GM23338 (cell line): ENCODE data around the gene CLDN16. TPM values are rescaled to one million over a fixed set of nuclear protein-coding genes. Genes with fewer than 3 reads are reported as not detected.

ENCODE experiments used
- ATAC-seq: fragments of 200-7000 bp; cut with Tn5 transposase; 3 replicates; pipeline ENCODE4 v1.9.1; 2020
- DNase-seq: peaks from one replicate; pipeline ENCODE4 v3.0.0-alpha.2; 2015; ENCODE audit warnings: low spot score
- H2AFZ ChIP-seq: fragments of 200-600 bp; sonication (generic); 2 replicates; pipeline ENCODE4 v1.8.0; 2016; ENCODE audit warnings: antibody characterized with exemption, mild to moderate bottlenecking, moderate library complexity
- H3F3A ChIP-seq: fragments of 200-600 bp; sonication (generic); replicated peaks from 2 replicates; pipeline ENCODE4 v1.8.0; 2017; ENCODE audit warnings: antibody characterized with exemption, mixed run types, low read depth
- H3K27ac ChIP-seq: fragments of 200-600 bp; sonication (generic); 2 replicates; pipeline ENCODE4 v1.6.1; 2016; ENCODE audit warnings: low read depth
- H3K27me3 ChIP-seq: fragments of 200-600 bp; sonication (generic); 2 replicates; pipeline ENCODE4 v1.8.0; 2016; ENCODE audit warnings: mild to moderate bottlenecking, mixed run types, moderate library complexity; ENCODE audit not compliant: insufficient read depth
- H3K36me3 ChIP-seq: fragments of 200-600 bp; sonication (generic); 2 replicates; pipeline ENCODE4 v1.8.0; 2016; ENCODE audit warnings: mild to moderate bottlenecking; ENCODE audit not compliant: insufficient read depth
- H3K4me1 ChIP-seq: fragments of 200-600 bp; sonication (generic); 2 replicates; pipeline ENCODE4 v1.8.0; 2016; ENCODE audit warnings: mild to moderate bottlenecking, moderate library complexity; ENCODE audit not compliant: insufficient read depth
- H3K4me2 ChIP-seq: fragments of 200-600 bp; sonication (generic); 2 replicates; pipeline ENCODE4 v1.7.1; 2017; ENCODE audit warnings: mixed run types
- H3K4me3 ChIP-seq: fragments of 200-600 bp; sonication (generic); 2 replicates; pipeline ENCODE4 v1.6.1; 2016; ENCODE audit warnings: mixed run types
- H3K79me2 ChIP-seq: fragments of 200-600 bp; sonication (generic); replicated peaks from 2 replicates; pipeline ENCODE4 v1.8.0; 2017; ENCODE audit warnings: mild to moderate bottlenecking; ENCODE audit not compliant: insufficient read depth
- H3K9me2 ChIP-seq: fragments of 200-600 bp; sonication (generic); 2 replicates; pipeline ENCODE4 v1.8.0; 2017; ENCODE audit not compliant: insufficient read depth
- H4K20me1 ChIP-seq: fragments of 200-600 bp; sonication (generic); replicated peaks from 2 replicates; pipeline ENCODE4 v1.8.0; 2017; ENCODE audit warnings: mild to moderate bottlenecking; ENCODE audit not compliant: insufficient read depth
- H3K27ac Mint-ChIP-seq: 2 replicates; pipeline ENCODE4 v1.8.0; 2020; ENCODE audit warnings: inconsistent platforms, mild to moderate bottlenecking, moderate library complexity, mixed read lengths
- H3K27me3 Mint-ChIP-seq: 3 replicates; pipeline ENCODE4 v1.8.0; 2022; ENCODE audit warnings: low read depth, mild to moderate bottlenecking, moderate library complexity, mixed read lengths, inconsistent platforms; ENCODE audit not compliant: insufficient read depth, poor library complexity
- H3K36me3 Mint-ChIP-seq: 3 replicates; pipeline ENCODE4 v1.8.0; 2021; ENCODE audit warnings: low read depth, mild to moderate bottlenecking, inconsistent platforms, moderate library complexity, mixed read lengths
- H3K4me1 Mint-ChIP-seq: 3 replicates; pipeline ENCODE4 v1.8.0; 2020; ENCODE audit warnings: mild to moderate bottlenecking, inconsistent platforms, mixed read lengths
- H3K4me3 Mint-ChIP-seq: 3 replicates; pipeline ENCODE4 v1.8.0; 2021; ENCODE audit warnings: moderate library complexity, mild to moderate bottlenecking, inconsistent platforms, mixed read lengths
- H3K9me3 Mint-ChIP-seq: 3 replicates; pipeline ENCODE4 v1.8.0; 2020; ENCODE audit warnings: moderate library complexity, mild to moderate bottlenecking, inconsistent platforms, mixed read lengths
- CREB1 ChIP-seq: fragments of 250-450 bp; sonication (Bioruptor Pico); IDR thresholded peaks from 2 replicates; pipeline ENCODE4 v1.5.0; 2020; ENCODE audit warnings: low read depth, mild to moderate bottlenecking, moderate library complexity
- POLR2AphosphoS5 ChIP-seq: IDR thresholded peaks from 2 replicates; pipeline ENCODE4 v1.6.1; 2016; ENCODE audit warnings: antibody characterized with exemption, low read depth
- STAT1 ChIP-seq: IDR thresholded peaks from one replicate; pipeline ENCODE4 v1.6.1; 2016; ENCODE audit warnings: antibody characterized with exemption; ENCODE audit not compliant: unreplicated experiment
- ZNF331 ChIP-seq: fragments of 250-450 bp; sonication (Bioruptor Pico); IDR thresholded peaks from 2 replicates; pipeline ENCODE4 v1.5.0; 2020; ENCODE audit warnings: low read depth, mild to moderate bottlenecking, moderate library complexity
- polyA plus RNA-seq: library from polyadenylated mRNA; unstranded; fragments of >200 nt; fragmentation: Nextera tagmentation; extraction: Ambion mirVana; gene quantifications from 2 replicates; pipeline ENCODE4 v1.2.1, GENCODE V29; 2016
- total RNA-seq: library from RNA; depleted of rRNA; stranded (reverse); fragments of >200 nt; shearing (Covaris generic); gene quantifications from 2 replicates; pipeline ENCODE4 v1.2.3, GENCODE V29; 2014
- TF ChIP-seq, protein P1 (sequence below), 2 experiments: fragments of 200-600 bp in 1 of 2; sonication (generic) in 1 of 2; conservative IDR thresholded peaks; 2 replicates each; pipeline versions ENCODE4 v1.5.1 to v1.6.1; 2016 to 2017; ENCODE audit warnings: antibody characterized with exemption in 2 of 2, low read depth in 2 of 2, mild to moderate bottlenecking in 2 of 2, moderate library complexity in 1 of 2
- TF ChIP-seq, protein P2 (sequence below): IDR thresholded peaks from 2 replicates; pipeline ENCODE4 v1.6.1; 2016; ENCODE audit warnings: antibody characterized with exemption
- TF ChIP-seq, protein P3 (sequence below): IDR thresholded peaks from one replicate; pipeline ENCODE4 v1.6.1; 2018; ENCODE audit warnings: antibody characterized with exemption; ENCODE audit not compliant: unreplicated experiment

CLDN16 gene
- total and polyA plus RNA-seq, 2 experiments from 2014 or later, result 0.06 TPM; not detected in 1

DNA sequence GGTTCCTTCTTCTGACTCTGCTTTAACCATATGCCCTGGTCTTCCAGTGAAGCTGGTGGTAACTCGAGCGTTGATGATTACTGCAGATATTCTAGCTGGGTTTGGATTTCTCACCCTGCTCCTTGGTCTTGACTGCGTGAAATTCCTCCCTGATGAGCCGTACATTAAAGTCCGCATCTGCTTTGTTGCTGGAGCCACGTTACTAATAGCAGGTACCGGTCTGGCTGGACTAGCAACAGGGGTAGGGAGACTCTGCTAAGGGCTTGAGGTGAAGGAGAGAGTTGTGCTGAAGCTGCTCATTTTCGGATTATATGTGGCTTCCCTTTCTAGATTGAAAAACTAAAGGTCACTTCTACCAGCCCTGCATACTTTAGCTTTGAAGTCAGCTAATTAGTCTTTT, 16.8 kb downstream of the CLDN16 start (continued):
- TF ChIP-seq, protein P1, sequence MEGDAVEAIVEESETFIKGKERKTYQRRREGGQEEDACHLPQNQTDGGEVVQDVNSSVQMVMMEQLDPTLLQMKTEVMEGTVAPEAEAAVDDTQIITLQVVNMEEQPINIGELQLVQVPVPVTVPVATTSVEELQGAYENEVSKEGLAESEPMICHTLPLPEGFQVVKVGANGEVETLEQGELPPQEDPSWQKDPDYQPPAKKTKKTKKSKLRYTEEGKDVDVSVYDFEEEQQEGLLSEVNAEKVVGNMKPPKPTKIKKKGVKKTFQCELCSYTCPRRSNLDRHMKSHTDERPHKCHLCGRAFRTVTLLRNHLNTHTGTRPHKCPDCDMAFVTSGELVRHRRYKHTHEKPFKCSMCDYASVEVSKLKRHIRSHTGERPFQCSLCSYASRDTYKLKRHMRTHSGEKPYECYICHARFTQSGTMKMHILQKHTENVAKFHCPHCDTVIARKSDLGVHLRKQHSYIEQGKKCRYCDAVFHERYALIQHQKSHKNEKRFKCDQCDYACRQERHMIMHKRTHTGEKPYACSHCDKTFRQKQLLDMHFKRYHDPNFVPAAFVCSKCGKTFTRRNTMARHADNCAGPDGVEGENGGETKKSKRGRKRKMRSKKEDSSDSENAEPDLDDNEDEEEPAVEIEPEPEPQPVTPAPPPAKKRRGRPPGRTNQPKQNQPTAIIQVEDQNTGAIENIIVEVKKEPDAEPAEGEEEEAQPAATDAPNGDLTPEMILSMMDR (conservative IDR thresholded peaks at IDR 0.05; ENCODE audit: low read depth in 2 of 2), result no peak
- TF ChIP-seq, protein P2, sequence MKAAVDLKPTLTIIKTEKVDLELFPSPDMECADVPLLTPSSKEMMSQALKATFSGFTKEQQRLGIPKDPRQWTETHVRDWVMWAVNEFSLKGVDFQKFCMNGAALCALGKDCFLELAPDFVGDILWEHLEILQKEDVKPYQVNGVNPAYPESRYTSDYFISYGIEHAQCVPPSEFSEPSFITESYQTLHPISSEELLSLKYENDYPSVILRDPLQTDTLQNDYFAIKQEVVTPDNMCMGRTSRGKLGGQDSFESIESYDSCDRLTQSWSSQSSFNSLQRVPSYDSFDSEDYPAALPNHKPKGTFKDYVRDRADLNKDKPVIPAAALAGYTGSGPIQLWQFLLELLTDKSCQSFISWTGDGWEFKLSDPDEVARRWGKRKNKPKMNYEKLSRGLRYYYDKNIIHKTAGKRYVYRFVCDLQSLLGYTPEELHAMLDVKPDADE, result no peak
- TF ChIP-seq STAT1, result no peak
- TF ChIP-seq, protein P3, sequence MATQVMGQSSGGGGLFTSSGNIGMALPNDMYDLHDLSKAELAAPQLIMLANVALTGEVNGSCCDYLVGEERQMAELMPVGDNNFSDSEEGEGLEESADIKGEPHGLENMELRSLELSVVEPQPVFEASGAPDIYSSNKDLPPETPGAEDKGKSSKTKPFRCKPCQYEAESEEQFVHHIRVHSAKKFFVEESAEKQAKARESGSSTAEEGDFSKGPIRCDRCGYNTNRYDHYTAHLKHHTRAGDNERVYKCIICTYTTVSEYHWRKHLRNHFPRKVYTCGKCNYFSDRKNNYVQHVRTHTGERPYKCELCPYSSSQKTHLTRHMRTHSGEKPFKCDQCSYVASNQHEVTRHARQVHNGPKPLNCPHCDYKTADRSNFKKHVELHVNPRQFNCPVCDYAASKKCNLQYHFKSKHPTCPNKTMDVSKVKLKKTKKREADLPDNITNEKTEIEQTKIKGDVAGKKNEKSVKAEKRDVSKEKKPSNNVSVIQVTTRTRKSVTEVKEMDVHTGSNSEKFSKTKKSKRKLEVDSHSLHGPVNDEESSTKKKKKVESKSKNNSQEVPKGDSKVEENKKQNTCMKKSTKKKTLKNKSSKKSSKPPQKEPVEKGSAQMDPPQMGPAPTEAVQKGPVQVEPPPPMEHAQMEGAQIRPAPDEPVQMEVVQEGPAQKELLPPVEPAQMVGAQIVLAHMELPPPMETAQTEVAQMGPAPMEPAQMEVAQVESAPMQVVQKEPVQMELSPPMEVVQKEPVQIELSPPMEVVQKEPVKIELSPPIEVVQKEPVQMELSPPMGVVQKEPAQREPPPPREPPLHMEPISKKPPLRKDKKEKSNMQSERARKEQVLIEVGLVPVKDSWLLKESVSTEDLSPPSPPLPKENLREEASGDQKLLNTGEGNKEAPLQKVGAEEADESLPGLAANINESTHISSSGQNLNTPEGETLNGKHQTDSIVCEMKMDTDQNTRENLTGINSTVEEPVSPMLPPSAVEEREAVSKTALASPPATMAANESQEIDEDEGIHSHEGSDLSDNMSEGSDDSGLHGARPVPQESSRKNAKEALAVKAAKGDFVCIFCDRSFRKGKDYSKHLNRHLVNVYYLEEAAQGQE, result no peak
- TF ChIP-seq CREB1 (CRISPR knock-in tag), result no peak
- no peak for TF ChIP-seq POLR2AphosphoS5

DNA sequence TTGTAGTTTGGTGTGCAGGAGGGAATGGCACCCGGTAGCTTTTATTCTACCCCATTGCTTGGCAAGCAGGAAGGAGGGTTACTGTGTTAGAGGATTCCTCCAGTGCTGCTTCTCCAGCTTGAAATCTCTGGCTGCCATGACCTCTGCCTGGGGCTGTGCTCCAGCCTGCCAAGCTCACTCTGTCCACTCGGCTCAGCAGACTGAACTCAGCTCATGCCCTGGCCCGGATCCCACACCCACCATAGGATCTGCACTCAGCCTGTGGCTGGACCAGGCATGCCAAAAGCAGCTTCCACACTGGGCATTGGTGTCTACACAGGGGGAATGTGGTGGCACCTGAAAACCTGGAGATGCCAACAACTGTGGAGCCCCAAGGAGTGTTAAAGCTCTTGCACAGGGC, 26.3 kb downstream of the CLDN16 start:
- no peak overlapping the region for H2AFZ ChIP-seq
- no peaks in the 10 kb centered on the region for H3K9me2 ChIP-seq
- H3K27me3 ChIP-seq, result no peaks in the 10 kb centered on the region
- Mint-ChIP-seq H3K27me3 (peaks cover 3% of the 10 kb centered on the region), H3K4me1 (no peaks in the 10 kb centered on the region), H3K4me3 (no peak overlapping the region), H3K27ac (no peak overlapping the region), H3K9me3 (peaks cover 21% of the 10 kb centered on the region; the same call in 2 of the 3 replicates), H3K36me3 (peaks cover 5% of the 10 kb centered on the region; the same call in 2 of the 3 replicates)
- H3F3A ChIP-seq, result no peaks in the 10 kb centered on the region
- H3K4me2 ChIP-seq, result no peak overlapping the region
- no peaks in the 10 kb centered on the region for H3K4me1 ChIP-seq
- no peak overlapping the region for H3K27ac ChIP-seq
- H3K36me3 ChIP-seq, result no peaks in the 10 kb centered on the region
- DNase-seq, result no peak
- H3K4me3 ChIP-seq, result no peak overlapping the region
- no peak for ATAC-seq
- no peaks in the 10 kb centered on the region for H4K20me1 ChIP-seq
- no peaks in the 10 kb centered on the region for H3K79me2 ChIP-seq
- TF ChIP-seq ZNF331, result no peak
- TF ChIP-seq, protein P3, result no peak
- no peak for TF ChIP-seq STAT1
